Measurements from ENCODE around the gene EDN2.

DNA sequence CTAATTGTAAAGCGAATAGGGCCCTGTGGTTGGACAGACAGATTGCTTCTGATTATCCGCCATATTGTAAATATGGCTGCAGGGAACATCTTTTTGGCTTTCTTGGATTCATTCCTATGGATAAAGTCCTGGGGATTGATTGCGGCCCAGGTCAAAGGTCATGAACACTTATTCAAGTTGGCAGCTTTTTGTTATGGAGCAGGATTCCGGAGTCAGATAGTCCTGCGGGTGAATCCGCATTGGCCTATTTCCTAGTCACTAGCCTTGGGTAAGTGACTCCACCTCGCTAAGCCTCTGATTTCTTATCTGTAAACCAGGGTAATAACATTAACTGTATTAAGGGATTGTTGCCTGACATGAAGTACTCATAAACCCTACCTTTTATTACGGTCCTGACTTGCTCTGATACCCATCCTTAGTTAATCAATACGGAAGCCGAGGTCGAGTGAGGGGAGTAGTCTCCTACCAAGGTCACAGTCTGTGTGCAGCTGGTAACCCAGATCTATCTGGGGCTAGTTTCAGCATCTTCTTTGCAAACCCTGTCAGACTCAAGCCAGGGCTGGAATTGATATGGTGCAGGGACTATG lies 31.7 kb downstream of the EDN2 start:
- TF ChIP-seq EZH2 (IDR thresholded peaks at IDR 0.05; ENCODE audit: borderline replicate concordance, low read length), result no peak
- TF ChIP-seq, protein P1, sequence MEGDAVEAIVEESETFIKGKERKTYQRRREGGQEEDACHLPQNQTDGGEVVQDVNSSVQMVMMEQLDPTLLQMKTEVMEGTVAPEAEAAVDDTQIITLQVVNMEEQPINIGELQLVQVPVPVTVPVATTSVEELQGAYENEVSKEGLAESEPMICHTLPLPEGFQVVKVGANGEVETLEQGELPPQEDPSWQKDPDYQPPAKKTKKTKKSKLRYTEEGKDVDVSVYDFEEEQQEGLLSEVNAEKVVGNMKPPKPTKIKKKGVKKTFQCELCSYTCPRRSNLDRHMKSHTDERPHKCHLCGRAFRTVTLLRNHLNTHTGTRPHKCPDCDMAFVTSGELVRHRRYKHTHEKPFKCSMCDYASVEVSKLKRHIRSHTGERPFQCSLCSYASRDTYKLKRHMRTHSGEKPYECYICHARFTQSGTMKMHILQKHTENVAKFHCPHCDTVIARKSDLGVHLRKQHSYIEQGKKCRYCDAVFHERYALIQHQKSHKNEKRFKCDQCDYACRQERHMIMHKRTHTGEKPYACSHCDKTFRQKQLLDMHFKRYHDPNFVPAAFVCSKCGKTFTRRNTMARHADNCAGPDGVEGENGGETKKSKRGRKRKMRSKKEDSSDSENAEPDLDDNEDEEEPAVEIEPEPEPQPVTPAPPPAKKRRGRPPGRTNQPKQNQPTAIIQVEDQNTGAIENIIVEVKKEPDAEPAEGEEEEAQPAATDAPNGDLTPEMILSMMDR (conservative IDR thresholded peaks at IDR 0.05 in 1 of 2, IDR thresholded peaks at IDR 0.05 in 1 of 2; ENCODE audit: extremely low read depth in 1 of 2, insufficient read depth in 1 of 2, low read depth in 1 of 2, low read length in 2 of 2), result no peak

All from mammary epithelial cell (primary cell).